ENCODE data around the gene RCAN3. TPM values are rescaled to one million over a fixed set of nuclear protein-coding genes. Genes with fewer than 3 reads are reported as not detected.

Gene RCAN3
- total RNA-seq, 2 experiments from 2014 or later = 62.3 to 67.5 TPM

DNA sequence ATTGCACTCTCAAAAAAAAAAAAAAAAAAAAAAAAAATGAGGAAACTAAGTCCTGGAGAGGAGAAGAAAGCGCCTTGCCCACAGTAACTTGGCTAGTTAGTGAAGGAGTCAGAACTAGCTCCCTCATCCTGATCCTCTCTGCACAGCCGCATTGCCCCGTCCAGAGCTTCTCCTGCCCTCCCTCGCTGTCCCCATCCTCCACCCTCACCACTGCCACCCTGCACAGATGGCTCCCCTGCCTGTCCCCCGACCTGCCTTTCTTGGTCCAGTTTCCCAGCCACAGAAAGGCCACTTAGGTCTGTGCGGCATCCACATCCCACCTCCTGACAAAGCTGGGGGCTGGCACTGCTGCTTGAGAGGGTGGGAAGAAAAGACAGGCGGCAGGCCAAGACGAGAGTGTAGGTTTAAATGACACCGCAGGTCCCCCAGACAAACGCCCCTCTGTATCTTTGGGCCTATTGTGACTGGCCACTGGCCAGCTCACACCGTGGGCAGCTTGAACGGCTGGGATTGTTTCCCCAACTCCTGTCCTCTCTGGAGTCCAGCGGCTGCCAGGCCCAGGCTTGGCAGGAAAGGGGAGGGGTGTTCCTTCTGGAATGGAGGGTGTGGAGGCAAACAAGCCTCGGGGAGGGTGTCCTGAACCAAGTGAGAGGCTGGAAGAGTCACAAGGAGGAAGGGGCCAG, 73.4 kb downstream of the RCAN3 start:
- no peak overlapping the region for H3K27ac Mint-ChIP-seq
- H3K4me3 Mint-ChIP-seq = no peak overlapping the region
- no peaks in the 10 kb centered on the region for H3K9me3 Mint-ChIP-seq (ENCODE audit: low read depth)
- no peak for DNase-seq
- no peaks in the 10 kb centered on the region for H3K27me3 Mint-ChIP-seq
- H3K4me1 Mint-ChIP-seq = peaks cover 1% of the 10 kb centered on the region
- H3K36me3 Mint-ChIP-seq (ENCODE audit: low read depth) = no peaks in the 10 kb centered on the region
- ChIA-PET CTCF (interaction anchor here (2.2 kb wide), 1 partner anchor 11 kb away, joined by 6 read pairs; no protein-coding TSS in a partner anchor), POLR2A (no interaction called here)
- no peak for ATAC-seq
- intact Hi-C loops (cut with DNase I, micrococcal nuclease) = no loop called here

DNA sequence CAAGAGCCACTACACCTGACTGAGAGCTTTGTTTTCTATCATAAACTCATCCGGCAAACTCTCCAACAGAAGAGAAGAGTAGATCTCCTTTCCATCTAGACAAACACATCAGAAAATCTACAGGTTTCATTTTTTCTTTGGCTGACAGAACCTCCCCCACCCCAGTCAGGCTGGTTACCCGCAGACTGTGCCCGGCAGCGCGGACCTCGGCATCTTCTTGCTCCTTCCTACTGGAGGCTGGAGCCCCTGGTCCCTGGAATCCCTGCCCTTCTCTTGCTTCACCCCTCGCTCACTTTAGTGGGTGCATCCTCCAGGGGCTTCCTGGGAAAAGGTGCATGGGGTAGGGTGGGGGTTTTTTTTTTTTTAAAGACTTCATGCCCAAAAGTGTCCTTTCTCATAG, 76.2 kb downstream of the RCAN3 start:
- no peaks in the 10 kb centered on the region for H3K36me3 Mint-ChIP-seq (ENCODE audit: low read depth)
- CTCF ChIA-PET = no interaction called here
- H3K9me3 Mint-ChIP-seq (ENCODE audit: low read depth) = no peaks in the 10 kb centered on the region
- H3K4me3 Mint-ChIP-seq = no peak overlapping the region
- no peak overlapping the region for H3K27ac Mint-ChIP-seq
- ATAC-seq (no peak), DNase-seq (no peak)
- no peaks in the 10 kb centered on the region for H3K27me3 Mint-ChIP-seq
- POLR2A ChIA-PET = no interaction called here
- H3K4me1 Mint-ChIP-seq = no peaks in the 10 kb centered on the region
- intact Hi-C loops (cut with DNase I, micrococcal nuclease) = no loop called here

DNA sequence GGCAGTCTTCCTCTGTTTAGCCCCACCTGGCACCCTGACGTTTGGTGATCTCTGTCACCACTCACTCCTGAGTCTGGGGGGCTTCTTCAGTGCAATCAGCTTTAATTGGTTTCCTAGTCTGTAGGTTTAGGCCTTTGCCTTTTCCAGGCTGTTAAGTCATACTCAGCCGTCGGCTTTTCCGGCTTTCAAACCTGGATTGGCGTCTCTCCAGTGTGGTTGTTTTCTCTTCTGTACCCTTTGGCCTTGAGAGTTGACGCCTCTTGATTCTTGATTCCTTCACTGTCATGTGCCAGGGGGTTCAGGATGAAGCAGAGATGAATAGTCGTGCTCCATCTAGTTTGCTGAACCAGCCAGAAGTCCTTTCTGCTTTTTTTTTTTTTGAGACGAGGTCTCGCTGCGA, 78.1 kb downstream of the RCAN3 start:
- no peak for DNase-seq
- no peak overlapping the region for H3K27ac Mint-ChIP-seq
- CTCF ChIA-PET = no interaction called here
- POLR2A ChIA-PET = no interaction called here
- intact Hi-C loops (cut with DNase I, micrococcal nuclease) = no loop called here
- H3K27me3 Mint-ChIP-seq = peaks cover 3% of the 10 kb centered on the region
- H3K9me3 Mint-ChIP-seq (ENCODE audit: low read depth) = no peaks in the 10 kb centered on the region
- no peaks in the 10 kb centered on the region for H3K4me1 Mint-ChIP-seq
- ATAC-seq = no peak
- no peak overlapping the region for H3K4me3 Mint-ChIP-seq
- H3K36me3 Mint-ChIP-seq (ENCODE audit: low read depth) = no peaks in the 10 kb centered on the region

DNA sequence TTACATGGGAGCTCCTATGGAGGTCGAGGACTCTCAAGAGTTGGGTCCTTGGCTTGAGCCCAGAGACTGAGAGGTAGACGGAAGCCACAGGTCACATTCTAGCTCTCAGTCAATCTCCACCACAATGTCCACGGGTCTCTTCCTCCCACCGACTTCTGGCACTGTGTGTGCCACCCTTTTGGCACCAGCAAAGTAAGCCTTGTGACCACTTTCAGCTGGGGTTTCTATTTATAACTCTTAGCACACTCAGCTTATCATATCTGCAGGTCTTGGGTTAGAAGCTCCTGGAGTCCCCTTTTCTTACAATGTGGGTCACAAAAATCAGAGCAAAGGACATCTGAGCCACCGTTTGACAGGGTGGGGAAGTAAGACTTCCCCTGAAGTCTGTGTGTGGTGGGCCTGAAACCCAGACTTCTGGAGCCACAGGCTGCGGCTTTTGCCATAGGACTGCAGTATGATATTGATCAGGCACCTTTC, 81.6 kb downstream of the RCAN3 start:
- ATAC-seq = no peak
- CTCF ChIA-PET = interaction anchor here (1.1 to 1.9 kb wide), 4 partner anchors 19 to 192 kb away, joined by 3 to 5 read pairs (median 4); partner anchors contain the start of gene NIPAL3

DNA sequence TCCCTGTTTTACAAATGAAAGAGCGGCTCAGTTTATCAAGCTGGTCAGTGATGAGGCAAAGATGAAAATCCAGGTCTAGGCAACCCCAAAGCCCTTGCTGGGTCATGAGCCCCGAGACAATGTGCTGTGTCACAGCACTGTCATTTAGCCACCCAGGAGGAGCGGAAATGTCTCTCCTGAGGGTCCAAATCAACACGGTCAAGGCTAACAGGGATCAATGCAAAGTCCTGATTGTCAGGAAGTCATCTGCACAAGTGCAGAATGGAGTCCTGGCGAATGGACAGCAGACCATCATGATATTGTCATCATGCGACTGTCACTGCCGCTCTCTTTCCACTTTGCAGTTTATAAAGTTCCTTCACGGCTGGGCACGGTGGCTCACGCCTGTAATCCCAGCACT, 83.5 kb downstream of the RCAN3 start:
- no peaks in the 10 kb centered on the region for H3K36me3 Mint-ChIP-seq (ENCODE audit: low read depth)
- peaks cover 6% of the 10 kb centered on the region for H3K4me1 Mint-ChIP-seq
- no peaks in the 10 kb centered on the region for H3K9me3 Mint-ChIP-seq (ENCODE audit: low read depth)
- ChIA-PET POLR2A (no interaction called here), CTCF (interaction anchor here (0.6 to 4.1 kb wide), 26 partner anchors 8 to 565 kb away, joined by 3 to 63 read pairs (median 6); partner anchors contain the start of genes NIPAL3 and STPG1)
- no peak overlapping the region for H3K27ac Mint-ChIP-seq
- intact Hi-C loops (cut with DNase I, micrococcal nuclease) = loop anchor here (2.0 to 5.0 kb wide), 2 partner anchors 51 to 99 kb away; no protein-coding TSS in a partner anchor
- no peak for ATAC-seq
- no peak overlapping the region for H3K4me3 Mint-ChIP-seq
- no peak for DNase-seq
- peaks cover 3% of the 10 kb centered on the region for H3K27me3 Mint-ChIP-seq

More for the DNA sequence above, 81.6 kb downstream of the RCAN3 start:
- intact Hi-C loops (cut with DNase I, micrococcal nuclease) = no loop called here
- Mint-ChIP-seq H3K9me3 (ENCODE audit: low read depth) (no peaks in the 10 kb centered on the region), H3K4me3 (no peak overlapping the region), H3K36me3 (ENCODE audit: low read depth) (no peaks in the 10 kb centered on the region), H3K4me1 (peaks cover 6% of the 10 kb centered on the region), H3K27me3 (peaks cover 3% of the 10 kb centered on the region), H3K27ac (no peak overlapping the region)
- POLR2A ChIA-PET = no interaction called here
- DNase-seq = no peak

DNA sequence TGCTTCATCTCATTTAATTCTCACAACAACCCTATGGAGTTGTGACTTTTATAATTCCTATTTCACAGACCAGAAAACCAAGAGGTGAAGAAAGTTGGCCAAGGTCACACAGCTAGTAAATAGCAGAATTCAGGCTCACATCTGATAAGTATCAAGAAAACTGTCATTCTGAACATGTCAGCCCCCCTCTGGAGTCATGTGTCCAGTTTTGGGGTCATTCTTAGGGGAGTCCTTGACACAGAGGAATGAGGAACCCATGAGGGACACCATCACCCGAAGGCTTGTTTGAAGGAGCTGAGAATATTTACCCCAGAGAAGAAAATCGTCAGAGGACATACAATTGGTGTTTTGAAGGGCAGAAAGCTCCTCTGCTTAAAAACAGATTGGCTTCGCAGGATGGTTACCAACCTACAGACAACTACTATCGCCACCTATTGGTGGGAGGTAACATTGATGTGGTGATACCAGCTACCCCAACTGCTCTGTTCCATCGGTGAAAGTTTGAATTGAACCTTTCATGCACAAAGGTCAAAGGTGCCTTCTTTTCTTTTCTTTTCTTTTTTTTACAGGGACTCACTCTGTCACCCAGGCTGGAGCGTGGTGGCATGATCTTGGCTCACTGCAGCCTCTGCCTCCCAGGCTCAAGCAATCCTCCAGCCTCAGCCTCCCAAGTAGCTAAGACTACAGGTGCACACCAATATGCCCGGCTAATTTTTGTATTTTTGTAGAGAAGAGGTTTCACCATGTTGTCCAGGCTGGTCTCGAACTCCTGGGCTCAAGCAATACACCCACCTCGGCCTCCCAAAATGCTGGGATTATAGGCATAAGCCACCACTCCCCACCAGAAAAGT, 84.6 kb downstream of the RCAN3 start:
- CTCF ChIA-PET = interaction anchor here (0.6 to 4.1 kb wide), 77 partner anchors 9 to 1247 kb away, joined by 3 to 63 read pairs (median 4); partner anchors contain the start of genes NCMAP, NIPAL3 and STPG1
- POLR2A ChIA-PET = interaction anchor here (0.8 kb wide), 1 partner anchor 46 kb away, joined by 3 read pairs; no protein-coding TSS in a partner anchor
- intact Hi-C loops (cut with DNase I, micrococcal nuclease) = loop anchor here (1.0 to 5.0 kb wide), 7 partner anchors 45 to 388 kb away; partner anchors contain the start of gene NIPAL3 (in 2 of the 2)
- Mint-ChIP-seq H3K9me3 (ENCODE audit: low read depth) (no peaks in the 10 kb centered on the region), H3K4me3 (no peak overlapping the region), H3K27me3 (peaks cover 3% of the 10 kb centered on the region), H3K27ac (peak overlapping the region; percentile 55), H3K4me1 (peaks cover 6% of the 10 kb centered on the region), H3K36me3 (ENCODE audit: low read depth) (no peaks in the 10 kb centered on the region)
- peak; percentile 75 for DNase-seq
- ATAC-seq = peak; percentile 100

DNA sequence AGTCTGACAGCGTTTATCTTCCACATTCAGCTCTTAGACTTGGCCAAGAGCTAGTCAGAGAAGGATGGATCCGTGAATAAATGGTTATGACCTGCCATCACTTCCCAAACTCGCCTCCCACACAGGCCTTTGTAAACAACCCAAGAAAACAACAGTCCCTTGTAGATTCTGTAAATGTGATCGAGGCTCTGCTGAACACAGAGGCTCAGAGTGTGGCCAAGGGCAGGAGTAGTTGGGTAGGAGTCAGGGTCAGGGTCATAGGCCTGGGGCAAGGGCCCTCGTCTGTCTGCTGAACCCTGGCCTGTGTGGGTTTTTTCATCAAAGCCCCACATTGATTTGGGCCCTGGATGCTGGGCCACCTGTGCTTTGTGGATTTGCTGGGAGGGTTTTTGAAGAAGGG, 85.9 kb downstream of the RCAN3 start:
- DNase-seq (no peak), ATAC-seq (no peak)
- Mint-ChIP-seq H3K27me3 (peaks cover 3% of the 10 kb centered on the region), H3K4me3 (no peak overlapping the region), H3K9me3 (ENCODE audit: low read depth) (no peaks in the 10 kb centered on the region), H3K27ac (no peak overlapping the region), H3K4me1 (peaks cover 6% of the 10 kb centered on the region), H3K36me3 (ENCODE audit: low read depth) (no peaks in the 10 kb centered on the region)
- intact Hi-C loops (cut with DNase I, micrococcal nuclease) = loop anchor here in 1 of 2 experiments (5.0 kb wide), 1 partner anchor 101 kb away; no protein-coding TSS in a partner anchor
- ChIA-PET CTCF (interaction anchor here (0.7 to 4.1 kb wide), 8 partner anchors 15 to 386 kb away, joined by 3 to 63 read pairs (median 20); partner anchors contain the start of gene NIPAL3), POLR2A (no interaction called here)

DNA sequence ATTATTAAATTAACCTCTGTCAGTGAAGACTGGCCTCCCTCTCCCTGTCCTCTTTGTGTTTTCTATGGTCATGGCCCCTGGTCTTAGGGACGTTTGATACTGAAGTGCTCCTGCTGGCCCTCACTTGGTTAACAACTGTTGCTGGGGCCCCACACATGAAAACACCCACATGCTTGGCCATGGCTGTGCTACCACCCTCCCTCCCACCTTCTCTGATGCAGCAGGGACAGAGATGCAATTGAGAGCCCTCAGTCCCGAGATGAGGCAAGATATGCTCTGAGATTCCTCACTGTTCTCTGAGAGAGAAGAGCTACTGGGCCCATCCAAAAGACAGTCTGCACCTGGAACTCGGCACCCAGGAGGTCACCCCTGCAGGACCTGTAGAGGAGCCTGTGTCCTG, 86.6 kb downstream of the RCAN3 start:
- CTCF ChIA-PET = interaction anchor here (2.4 kb wide), 1 partner anchor 173 kb away, joined by 11 read pairs; the partner anchor contains the start of gene NIPAL3
- Mint-ChIP-seq H3K27me3 (peaks cover 3% of the 10 kb centered on the region), H3K4me3 (no peak overlapping the region), H3K4me1 (peaks cover 6% of the 10 kb centered on the region), H3K27ac (no peak overlapping the region), H3K9me3 (ENCODE audit: low read depth) (no peaks in the 10 kb centered on the region), H3K36me3 (ENCODE audit: low read depth) (no peaks in the 10 kb centered on the region)
- ATAC-seq = no peak
- DNase-seq = no peak
- intact Hi-C loops (cut with DNase I, micrococcal nuclease) = loop anchor here in 1 of 2 experiments (5.0 kb wide), 1 partner anchor 102 kb away; no protein-coding TSS in a partner anchor
- POLR2A ChIA-PET = no interaction called here

Other genes with a start within 250 kb of the RCAN3 start
- not detected for gene GRHL3, start 183.5 kb upstream of the RCAN3 start, total RNA-seq
- 10 to 100 TPM in 1 of 2 experiments, 1 to 10 TPM in 1; 7.8 to 11.9 TPM for gene STPG1, start 89.1 kb upstream of the RCAN3 start, total RNA-seq
- gene NIPAL3, start 87.0 kb upstream of the RCAN3 start, total RNA-seq = 10 to 100 TPM; 38.1 to 41.4 TPM
- under 1 TPM in 1 of 2 experiments, not detected in 1; 0.05 TPM for gene NCMAP, start 53.3 kb downstream of the RCAN3 start, total RNA-seq
- 100 to 1,000 TPM; 234 to 288 TPM for gene SRRM1, start 140.5 kb downstream of the RCAN3 start, total RNA-seq
- gene CLIC4, start 242.6 kb downstream of the RCAN3 start, total RNA-seq = 10 to 100 TPM; 29.8 to 33.1 TPM